Psoas muscle (tissue), 8 donors: ENCODE measurements around the gene MRNIP. TPM values are rescaled to one million over a fixed set of nuclear protein-coding genes. Genes with fewer than 3 reads are reported as not detected.
A peak's percentile ranks its signal among the peaks of the same experiment; 100 is the strongest.

Experiments
- ATAC-seq, 4 donors: fragments of 200-7000 bp; cut with Tn5 transposase; one replicate each; pipeline ENCODE4 v1.9.1; 2020; ENCODE audit warnings: moderate library complexity in 3 of 4, mild to moderate bottlenecking in 2 of 4
- DNase-seq, 2 donors: peaks; one replicate each; pipeline ENCODE4 v3.0.0-alpha.2; 2020
- H3K27ac ChIP-seq: fragments of 200-600 bp; one replicate; pipeline ENCODE4 v1.8.0; 2022
- H3K27me3 ChIP-seq, 3 donors: fragments of 200-600 bp in 1 of 3; one replicate each; pipeline versions ENCODE4 v1.6.1 to v1.8.0; 2013 to 2022; ENCODE audit warnings: low read length in 2 of 3, mild to moderate bottlenecking in 2 of 3, moderate library complexity in 1 of 3; ENCODE audit not compliant: insufficient read depth in 3 of 3
- H3K36me3 ChIP-seq, 2 donors: fragments of 200-600 bp in 1 of 2; one replicate each; pipeline versions ENCODE4 v1.6.1 to v1.8.0; 2013 to 2022; ENCODE audit warnings: low read depth in 1 of 2, mild to moderate bottlenecking in 1 of 2, moderate library complexity in 1 of 2; ENCODE audit not compliant: insufficient read depth in 1 of 2
- H3K4me1 ChIP-seq: fragments of 200-600 bp; one replicate; pipeline ENCODE4 v1.8.0; 2022
- H3K4me3 ChIP-seq: fragments of 200-600 bp; one replicate; pipeline ENCODE4 v1.8.0; 2022; ENCODE audit warnings: mild to moderate bottlenecking
- H3K9me3 ChIP-seq: fragments of 200-600 bp; one replicate; pipeline ENCODE4 v1.8.0; 2022
- WGBS, 3 donors: extraction: QIAGEN DNeasy Blood & Tissue Kit; methylation state at CpG; one replicate each; pipeline versions ENCODE4 v1.1.6 to v1.1.7; 2013; 5-methylcytosine and 5-hydroxymethylcytosine counted together
- intact Hi-C, 2 donors: fragments of 100-400 bp; cut with DNase I; formaldehyde crosslinking; loops; one replicate each; pipeline versions ENCODE4 v1.11.0 to v1.14.2; 2022
- polyA plus RNA-seq, 3 donors: library from polyadenylated mRNA; stranded (reverse); fragments of 200-250 nt; gene quantifications; one replicate each; pipeline ENCODE4 v1.2.3, GENCODE V29; 2013
- total RNA-seq, 4 donors: library from RNA; stranded (reverse); fragmentation: NEBNext Ultra II Directional in 2 of 4; extraction: Animal tissue kit (Norgen Biotek cat#: 25700) in 2 of 4; gene quantifications; one replicate each; pipeline versions ENCODE4 v1.2.1 to v1.2.4, GENCODE V29; 2021 to 2023
- TF ChIP-seq, protein P1 (sequence below): fragments of 200-600 bp; IDR thresholded peaks from one replicate; pipeline ENCODE4 v1.8.0; 2022; ENCODE audit warnings: antibody characterized with exemption
- donor health status: healthy with polysubstance abuse.
- donor health status: DM: no; HTN: no; CAD: no; lungs with moderate emphysema.
- donor health status: Bipolar disorder and iron deficiency.
- donor health status: healthy.
- donor health status: DM: yes; HTN: yes; CAD: no.
- donor health status: DM: no; HTN: no; CAD: no.
- donor health status: DM: no; HTN: no; CAD: no.
- donor health status: DM: yes; HTN: yes; CAD: no.

The MRNIP gene
- total and polyA plus RNA-seq, 7 donors = 2.1 to 30.4 (median 7.9) TPM

DNA sequence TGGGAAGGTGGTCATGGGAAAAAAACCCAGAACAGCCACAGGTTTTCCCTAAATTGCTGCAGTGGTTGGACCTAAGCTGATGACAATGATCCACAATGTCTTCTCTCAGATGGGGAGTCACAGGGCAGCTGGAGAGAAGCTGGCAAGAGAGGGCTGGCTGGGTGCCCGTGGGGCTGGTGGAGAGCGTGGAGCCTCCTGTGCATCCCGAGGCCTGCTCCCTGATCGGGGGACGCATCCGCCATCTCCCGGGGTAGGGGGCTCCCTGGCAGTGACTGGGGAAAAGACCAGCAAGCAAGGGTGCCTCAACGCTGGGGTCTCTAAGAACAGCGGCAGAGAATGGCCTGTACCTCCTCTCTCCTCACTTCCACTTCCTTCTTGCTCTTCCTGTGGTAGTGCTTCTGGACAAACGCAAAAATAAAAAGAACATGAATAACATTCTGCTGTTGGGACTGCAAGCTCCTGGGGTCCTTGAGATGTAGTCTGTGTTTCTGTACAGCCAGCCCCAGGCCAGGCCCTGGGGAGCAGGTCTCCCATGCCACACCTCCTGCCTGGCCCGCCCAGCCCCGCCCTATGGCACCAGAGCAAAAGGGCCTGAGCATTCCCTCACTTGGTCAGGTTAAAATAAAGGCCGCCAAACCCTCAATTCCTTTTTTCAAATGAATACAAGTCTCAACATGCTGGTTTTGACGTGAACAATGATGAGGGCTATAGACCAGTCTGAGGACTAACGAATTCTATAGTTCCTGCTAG, 7.0 kb upstream of the MRNIP start:
- Histone ChIP-seq H3K4me3 (no peak overlapping the region), H3K36me3 (peaks cover 14 to 91% of the 10 kb centered on the region in 2 donors), H3K27me3 (no peaks in the 10 kb centered on the region), H3K27ac (no peak overlapping the region), H3K4me1 (peaks cover 1% of the 10 kb centered on the region), H3K9me3 (no peaks in the 10 kb centered on the region)
- ATAC-seq = no peak
- intact Hi-C loops = no loop called here
- DNase-seq = no peak
- 77 to 87% (median 83%) methylated on average over 15 of the region's 15 CpGs for WGBS, 3 donors
- TF ChIP-seq, protein P1, sequence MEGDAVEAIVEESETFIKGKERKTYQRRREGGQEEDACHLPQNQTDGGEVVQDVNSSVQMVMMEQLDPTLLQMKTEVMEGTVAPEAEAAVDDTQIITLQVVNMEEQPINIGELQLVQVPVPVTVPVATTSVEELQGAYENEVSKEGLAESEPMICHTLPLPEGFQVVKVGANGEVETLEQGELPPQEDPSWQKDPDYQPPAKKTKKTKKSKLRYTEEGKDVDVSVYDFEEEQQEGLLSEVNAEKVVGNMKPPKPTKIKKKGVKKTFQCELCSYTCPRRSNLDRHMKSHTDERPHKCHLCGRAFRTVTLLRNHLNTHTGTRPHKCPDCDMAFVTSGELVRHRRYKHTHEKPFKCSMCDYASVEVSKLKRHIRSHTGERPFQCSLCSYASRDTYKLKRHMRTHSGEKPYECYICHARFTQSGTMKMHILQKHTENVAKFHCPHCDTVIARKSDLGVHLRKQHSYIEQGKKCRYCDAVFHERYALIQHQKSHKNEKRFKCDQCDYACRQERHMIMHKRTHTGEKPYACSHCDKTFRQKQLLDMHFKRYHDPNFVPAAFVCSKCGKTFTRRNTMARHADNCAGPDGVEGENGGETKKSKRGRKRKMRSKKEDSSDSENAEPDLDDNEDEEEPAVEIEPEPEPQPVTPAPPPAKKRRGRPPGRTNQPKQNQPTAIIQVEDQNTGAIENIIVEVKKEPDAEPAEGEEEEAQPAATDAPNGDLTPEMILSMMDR = no peak

DNA sequence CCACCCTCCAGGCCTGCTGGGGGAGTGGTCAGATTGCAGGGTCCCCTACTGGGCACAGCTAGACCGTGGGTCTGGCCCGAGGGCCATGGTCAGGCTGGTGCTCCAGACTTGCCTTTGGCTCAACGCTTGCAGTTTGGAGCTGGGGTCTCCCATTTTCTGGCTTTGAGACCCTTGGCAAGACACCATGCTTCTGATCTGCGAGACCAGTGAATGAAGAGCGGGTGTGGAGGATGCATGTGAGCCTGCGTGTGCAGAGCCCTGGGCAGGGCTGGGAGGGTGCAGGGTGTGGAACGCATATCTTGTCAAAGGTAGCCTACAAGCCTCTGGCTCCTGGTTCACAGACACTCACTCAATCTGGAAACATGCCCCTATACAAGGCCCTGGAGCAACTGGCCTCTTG, 6.1 kb upstream of the MRNIP start:
- Histone ChIP-seq H3K36me3 (peaks cover 14 to 82% of the 10 kb centered on the region in 2 donors), H3K27ac (no peak overlapping the region), H3K4me1 (peaks cover 9% of the 10 kb centered on the region), H3K4me3 (no peak overlapping the region), H3K9me3 (no peaks in the 10 kb centered on the region), H3K27me3 (no peaks in the 10 kb centered on the region)
- TF ChIP-seq, protein P1 = no peak
- intact Hi-C loops = loop anchor here in 1 of 2 donors (5.0 kb wide), 1 partner anchor 43 kb away; the partner anchor contains the start of gene TBC1D9B
- no peak for DNase-seq
- 94 to 97% (median 94%) methylated on average over 7 of the region's 7 CpGs for WGBS, 3 donors
- no peak for ATAC-seq

DNA sequence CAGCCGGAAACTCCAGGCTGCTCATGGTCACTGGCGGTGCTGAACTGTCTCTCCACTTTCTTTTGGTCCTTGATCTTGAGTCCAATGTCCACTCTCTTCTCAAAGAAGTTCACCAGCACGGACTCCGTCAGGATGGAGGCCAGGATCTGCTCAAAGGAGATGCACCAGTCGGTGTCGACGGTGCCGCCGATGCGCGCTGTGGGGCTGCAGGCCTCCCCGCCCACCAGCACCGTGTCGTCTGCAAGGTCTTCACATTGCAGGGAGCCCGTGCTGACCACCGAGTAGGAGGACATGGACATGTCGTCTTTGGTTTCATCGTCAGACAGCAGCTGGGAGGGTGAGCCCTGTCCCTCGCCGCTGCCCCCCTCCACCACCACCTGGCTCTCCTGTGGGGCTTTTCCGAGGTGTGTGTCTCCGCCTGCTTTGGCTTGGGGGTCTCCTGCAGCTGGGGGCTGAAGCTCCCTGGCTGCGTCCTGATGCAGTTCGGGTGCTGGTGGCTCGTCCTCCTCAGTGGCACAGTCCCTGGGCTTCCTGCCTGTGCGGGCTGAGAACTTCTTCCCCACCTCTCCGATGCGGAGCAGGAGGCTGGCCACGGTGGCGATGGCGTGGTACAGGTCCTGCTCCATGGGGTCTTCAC, 5.0 kb upstream of the MRNIP start:
- ATAC-seq = no peak
- H3K27me3 ChIP-seq = no peaks in the 10 kb centered on the region
- H3K27ac ChIP-seq = no peak overlapping the region
- peaks cover 14 to 72% of the 10 kb centered on the region in 2 donors for H3K36me3 ChIP-seq
- WGBS, 3 donors = 91 to 92% (median 92%) methylated on average over 27 to 31 of the region's 31 CpGs
- no peak overlapping the region for H3K4me3 ChIP-seq
- TF ChIP-seq, protein P1 = no peak
- H3K9me3 ChIP-seq = no peaks in the 10 kb centered on the region
- no peak for DNase-seq
- intact Hi-C loops = loop anchor here in 1 of 2 donors (5.0 kb wide), 1 partner anchor 44 kb away; the partner anchor contains the start of gene TBC1D9B
- peaks cover 9% of the 10 kb centered on the region for H3K4me1 ChIP-seq

DNA sequence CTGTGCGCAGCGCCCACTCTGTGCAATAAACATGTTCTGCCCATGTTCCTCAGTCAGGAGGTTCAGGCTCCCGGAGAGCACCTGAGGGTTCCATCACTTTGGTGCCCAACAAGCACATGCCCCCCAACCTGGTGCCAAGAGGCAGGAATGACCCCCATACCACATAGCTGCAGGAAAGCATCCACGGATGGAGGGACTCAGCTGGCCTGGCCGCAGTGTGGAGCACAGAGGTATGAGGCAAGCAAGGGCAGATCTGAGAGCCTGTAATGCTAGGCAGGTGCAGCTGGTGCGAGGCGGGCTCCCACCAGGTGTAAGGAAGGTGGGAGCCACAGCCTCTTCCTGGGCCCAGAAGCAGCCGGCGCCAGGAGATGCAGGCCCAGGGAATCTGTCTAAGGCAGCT, 4.3 kb upstream of the MRNIP start:
- no peak overlapping the region for H3K27ac ChIP-seq
- intact Hi-C loops = loop anchor here in 1 of 2 donors (5.0 kb wide), 1 partner anchor 44 kb away; the partner anchor contains the start of gene TBC1D9B
- H3K4me1 ChIP-seq = peaks cover 11% of the 10 kb centered on the region
- peaks cover 14 to 65% of the 10 kb centered on the region in 2 donors for H3K36me3 ChIP-seq
- H3K4me3 ChIP-seq = no peak overlapping the region
- WGBS, 3 donors = 95 to 97% (median 96%) methylated on average over 9 of the region's 9 CpGs
- H3K27me3 ChIP-seq = no peaks in the 10 kb centered on the region
- H3K9me3 ChIP-seq = no peaks in the 10 kb centered on the region
- ATAC-seq (no peak), DNase-seq (peak in 1 of 2 donors; percentile 35)
- TF ChIP-seq, protein P1 = no peak
